Activated B cell treated with CpG ODN at 0.5 μM for 24 hours (primary cell): ENCODE measurements around the gene PNP. TPM values are rescaled to one million over a fixed set of nuclear protein-coding genes. Genes with fewer than 3 reads are reported as not detected.

ENCODE experiments used
- ATAC-seq: fragments of 200-7000 bp; cut with Tn5 transposase; one replicate; pipeline ENCODE4 v1.10.0; 2021; ENCODE audit warnings: low read depth, mild to moderate bottlenecking, moderate library complexity
- CTCF ChIA-PET: fragments of 350-600 bp; sonication (Branson Sonifier 250); formaldehyde crosslinking; loops from one replicate; lab custom pipeline; 2021; ENCODE audit warnings: antibody characterized with exemption; lab: Charles Lee
- POLR2A ChIA-PET: fragments of 350-600 bp; sonication (Branson Sonifier 250); formaldehyde crosslinking; loops from one replicate; lab custom pipeline; 2021; ENCODE audit warnings: antibody characterized with exemption; lab: Charles Lee
- DNase-seq: peaks from one replicate; pipeline ENCODE4 v3.0.0; 2022
- H3K27ac Mint-ChIP-seq: one replicate; pipeline ENCODE4 v1.8.0; 2020; ENCODE audit warnings: mixed read lengths
- H3K27me3 Mint-ChIP-seq: one replicate; pipeline ENCODE4 v1.8.0; 2021; ENCODE audit warnings: mixed read lengths
- H3K36me3 Mint-ChIP-seq: one replicate; pipeline ENCODE4 v1.8.0; 2021; ENCODE audit warnings: low read depth, mixed read lengths
- H3K4me1 Mint-ChIP-seq: one replicate; pipeline ENCODE4 v1.8.0; 2021; ENCODE audit warnings: mixed read lengths
- H3K4me3 Mint-ChIP-seq: one replicate; pipeline ENCODE4 v1.8.0; 2020; ENCODE audit warnings: mild to moderate bottlenecking, mixed read lengths
- H3K9me3 Mint-ChIP-seq: one replicate; pipeline ENCODE4 v1.8.0; 2020; ENCODE audit warnings: mixed read lengths
- CTCF ChIP-seq: fragments of 200-600 bp; IDR thresholded peaks from one replicate; pipeline ENCODE4 v1.8.0; 2022; ENCODE audit warnings: antibody characterized with exemption, mild to moderate bottlenecking
- intact Hi-C: fragments of 100-400 bp; cut with micrococcal nuclease; formaldehyde crosslinking; loops from one replicate; pipeline ENCODE4 v1.15.1; 2024
- total RNA-seq: library from RNA; stranded (reverse); gene quantifications from 2 replicates; pipeline ENCODE4 v1.2.3, GENCODE V29; 2022

The PNP gene
- total RNA-seq, 1 donor from 2014 or later = 88.0 TPM

GRCh38 chr14:20460458-20461224, 8.6 kb upstream of the PNP start:
- Mint-ChIP-seq H3K9me3 (peaks cover 2% of the 10 kb centered on the region), H3K27me3 (no peaks in the 10 kb centered on the region), H3K4me1 (peaks cover 55% of the 10 kb centered on the region), H3K36me3 (peaks cover 5% of the 10 kb centered on the region), H3K27ac (peak overlapping the region; percentile 96), H3K4me3 (peak overlapping the region; percentile 91)
- DNase-seq (peak; percentile 65), ATAC-seq (peak; percentile 23)
- TF ChIP-seq CTCF = no peak
- POLR2A ChIA-PET = interaction anchor here (0.6 to 4.7 kb wide), 19 partner anchors 8 to 222 kb away, joined by 3 to 68 read pairs (median 5); partner anchors contain the start of genes PARP2, PNP and TEP1
- CTCF ChIA-PET = interaction anchor here (0.9 to 1.9 kb wide), 5 partner anchors 9 to 49 kb away, joined by 3 to 15 read pairs (median 3); partner anchors contain the start of genes PNP and TEP1
- intact Hi-C loops = loop anchor here (1.0 to 2.0 kb wide), 7 partner anchors 9 to 222 kb away; partner anchors contain the start of genes CCNB1IP1, PARP2, PNP and TEP1

GRCh38 chr14:20461225-20462141, 7.7 kb upstream of the PNP start, which contains the start of gene PIP4P1:
TSS of gene PIP4P1 (minus strand) at chr14:20461434. CDS start at chr14:20461325, 109 bp downstream.
- Mint-ChIP-seq H3K27ac (peak within 1 kb of the TSS; percentile 96), H3K4me3 (peak within 1 kb of the TSS; percentile 91), H3K4me1 (peaks cover 55% of the 10 kb centered on the region), H3K27me3 (no peaks in the 10 kb centered on the region), H3K36me3 (peaks cover 5% of the 10 kb centered on the region), H3K9me3 (peaks cover 2% of the 10 kb centered on the region)
- DNase-seq (peak; percentile 94), ATAC-seq (peak; percentile 86)
- intact Hi-C loops = loop anchor here (1.0 to 2.0 kb wide), 7 partner anchors 8 to 221 kb away; partner anchors contain the start of genes CCNB1IP1, PARP2, PNP and TEP1
- TF ChIP-seq CTCF = no peak
- CTCF ChIA-PET = interaction anchor here (0.9 to 1.9 kb wide), 4 partner anchors 8 to 50 kb away, joined by 3 to 15 read pairs (median 7); partner anchors contain the start of genes PNP and TEP1
- POLR2A ChIA-PET = interaction anchor here (0.5 to 4.7 kb wide), 26 partner anchors 8 to 983 kb away, joined by 3 to 68 read pairs (median 4); partner anchors contain the start of genes PARP2, PNP and TEP1

- H3K4me1 Mint-ChIP-seq = peaks cover 47% of the 10 kb centered on the region
- ATAC-seq (no peak), DNase-seq (no peak)
- ChIA-PET CTCF (interaction anchor here (1.3 to 2.4 kb wide), 2 partner anchors 7 to 53 kb away, joined by 3 to 14 read pairs; partner anchors contain the start of gene PIP4P1), POLR2A (interaction anchor here (0.6 to 3.1 kb wide), 12 partner anchors 9 to 222 kb away, joined by 3 to 58 read pairs (median 10); partner anchors contain the start of genes APEX1, OSGEP, PIP4P1 and TEP1)
- H3K9me3 Mint-ChIP-seq = no peaks in the 10 kb centered on the region
- intact Hi-C loops = loop anchor here (1.0 to 5.0 kb wide), 6 partner anchors 8 to 214 kb away; partner anchors contain the start of genes APEX1, PARP2, PIP4P1 and TEP1
- H3K27ac Mint-ChIP-seq = peak overlapping the region; percentile 93
- no peaks in the 10 kb centered on the region for H3K27me3 Mint-ChIP-seq
- TF ChIP-seq CTCF = no peak
- H3K4me3 Mint-ChIP-seq = peak overlapping the region; percentile 95
- H3K36me3 Mint-ChIP-seq = peaks cover 30% of the 10 kb centered on the region
Measured at GRCh38 chr14:20468764-20469241, 403 bp upstream of the PNP start.

- peak; percentile 41 for ATAC-seq
- TF ChIP-seq CTCF = no peak
- peaks cover 42% of the 10 kb centered on the region for H3K36me3 Mint-ChIP-seq
- no peaks in the 10 kb centered on the region for H3K9me3 Mint-ChIP-seq
- ChIA-PET CTCF (interaction anchor here (0.6 to 2.4 kb wide), 4 partner anchors 9 to 212 kb away, joined by 3 to 14 read pairs (median 3); partner anchors contain the start of gene PIP4P1), POLR2A (interaction anchor here (0.6 to 3.1 kb wide), 25 partner anchors 9 to 467 kb away, joined by 3 to 58 read pairs (median 5); partner anchors contain the start of genes APEX1, OSGEP, PARP2 and PIP4P1)
- intact Hi-C loops = loop anchor here (1.0 to 5.0 kb wide), 7 partner anchors 9 to 213 kb away; partner anchors contain the start of genes APEX1, PARP2, PIP4P1 and TEP1
- H3K27ac Mint-ChIP-seq = peak overlapping the region; percentile 93
- H3K27me3 Mint-ChIP-seq = no peaks in the 10 kb centered on the region
- H3K4me1 Mint-ChIP-seq = peaks cover 39% of the 10 kb centered on the region
- H3K4me3 Mint-ChIP-seq = peak overlapping the region; percentile 95
- peak; percentile 43 for DNase-seq
Measured at GRCh38 chr14:20469890-20470602, 840 bp downstream of the PNP start.
